ENCODE measurements around the gene SCAPER. TPM values are rescaled to one million over a fixed set of nuclear protein-coding genes. Genes with fewer than 3 reads are reported as not detected.

Gene SCAPER
- total and polyA plus RNA-seq, 2 of the 4 experiments (the other 2 are of a cell fraction) = 2.9 to 9.7 TPM

GRCh38 chr15:76913737-76914136 lies 8.6 kb upstream of the SCAPER start:
- no TSS peak for BruUV-seq (replicated peaks)
- no peak overlapping the region for H3K23ac ChIP-seq (ENCODE audit: low read depth, low read length)
- H3K4me1 ChIP-seq (ENCODE audit: control insufficient read depth, insufficient read depth, low read length) = no peaks in the 10 kb centered on the region
- no peak overlapping the region for H2AK5ac ChIP-seq (ENCODE audit: low read depth, low read length)
- no peak overlapping the region for H2AFZ ChIP-seq (replicated peaks; ENCODE audit: low read length, poor library complexity)
- no peak overlapping the region for H2BK120ac ChIP-seq (ENCODE audit: low read depth, low read length)
- no peak overlapping the region for H2BK15ac ChIP-seq (ENCODE audit: low read depth, low read length)
- no peak overlapping the region for H3K27ac ChIP-seq (ENCODE audit: insufficient read depth, low read length)
- ATAC-seq (ENCODE audit: low read depth) (no peak), DNase-seq (no peak)
- peaks cover 28% of the 10 kb centered on the region for H3K27me3 ChIP-seq (ENCODE audit: control insufficient read depth, insufficient read depth, low read length)
- H3K4me3 ChIP-seq (ENCODE audit: insufficient read depth, low read depth, low read length) = no peak overlapping the region
- H3K56ac ChIP-seq (ENCODE audit: extremely low read depth, insufficient read depth, low read length) = no peak overlapping the region
- no peak overlapping the region for H3K14ac ChIP-seq (replicated peaks; ENCODE audit: low read depth, low read length)
- no peaks in the 10 kb centered on the region for H3K9me3 ChIP-seq (ENCODE audit: control insufficient read depth, insufficient read depth, low read length)
- ChIA-PET CTCF (no interaction called here), POLR2A (ENCODE audit: unreplicated experiment) (no interaction called here)
- H4K91ac ChIP-seq (ENCODE audit: insufficient read depth, low read depth, low read length) = no peak overlapping the region
- H3K9me1 ChIP-seq (ENCODE audit: insufficient read depth, low read length) = no peaks in the 10 kb centered on the region
- H3K4ac ChIP-seq (ENCODE audit: low read depth, low read length) = no peak overlapping the region
- in situ Hi-C loops (cut with MboI; ENCODE audit: low sequenced_read_pairs) (no loop called here), dilution Hi-C loops (cut with HindIII; ENCODE audit: low sequenced_read_pairs, unreplicated experiment) (no loop called here), intact Hi-C loops (cut with micrococcal nuclease) (no loop called here)
- TF ChIP-seq POLR2A (IDR thresholded peaks at IDR 0.05; ENCODE audit: low read depth, low read length) (no peak), CTCF (conservative IDR thresholded peaks at IDR 0.05; ENCODE audit: low read depth, low read length) (no peak), MAFK (IDR thresholded peaks at IDR 0.05; ENCODE audit: low read depth, low read length) (no peak), RAD21 (IDR thresholded peaks at IDR 0.05; ENCODE audit: low read length) (no peak), ELK1 (IDR thresholded peaks at IDR 0.05; ENCODE audit: borderline replicate concordance, low read depth, low read length) (no peak), RCOR1 (IDR thresholded peaks at IDR 0.05; ENCODE audit: insufficient replicate concordance, low read length) (no peak), CHD1 (IDR thresholded peaks at IDR 0.05; ENCODE audit: low read depth, low read length) (no peak), MXI1 (IDR thresholded peaks at IDR 0.05; ENCODE audit: borderline replicate concordance, low read depth, low read length) (no peak), NFE2L2 (IDR thresholded peaks at IDR 0.05; ENCODE audit: low read depth, low read length) (no peak), BHLHE40 (IDR thresholded peaks at IDR 0.05; ENCODE audit: low read depth, low read length) (no peak), RFX5 (IDR thresholded peaks at IDR 0.05; ENCODE audit: low read depth, low read length) (no peak), FOS (IDR thresholded peaks at IDR 0.05; ENCODE audit: low read depth, low read length) (no peak), MAZ (IDR thresholded peaks at IDR 0.05; ENCODE audit: borderline replicate concordance, low read depth, low read length) (no peak), SMC3 (IDR thresholded peaks at IDR 0.05; ENCODE audit: low read depth, low read length) (no peak), USF2 (IDR thresholded peaks at IDR 0.05; ENCODE audit: low read depth, low read length) (no peak)
- H3K18ac ChIP-seq (ENCODE audit: low read depth, low read length) = no peak overlapping the region
- H2AK9ac ChIP-seq (replicated peaks; ENCODE audit: low read depth, low read length, poor library complexity) = no peak overlapping the region
- H2BK5ac ChIP-seq (ENCODE audit: low read depth, low read length, poor library complexity, severe bottlenecking) = no peak overlapping the region
- H3K36me3 ChIP-seq (ENCODE audit: control insufficient read depth, insufficient read depth, low read length) = no peaks in the 10 kb centered on the region
- no peak overlapping the region for H3K9ac ChIP-seq (ENCODE audit: low read depth, low read length)
- no peak overlapping the region for H2BK20ac ChIP-seq (ENCODE audit: low read depth, low read length)
- no peak overlapping the region for H4K5ac ChIP-seq (ENCODE audit: low read depth, low read length)
- WGBS, 2 experiments (ENCODE audit: extremely low coverage in 2 of 2, insufficient read length in 1 of 2) = 75% methylated on average over 1 of the region's 2 CpGs; no CpG with 5 or more reads in 1 of the 2 experiments
- H4K20me1 ChIP-seq (ENCODE audit: insufficient read depth, low read length) = no peaks in the 10 kb centered on the region
- H4K8ac ChIP-seq (ENCODE audit: low read depth in 2 of 2, low read length in 2 of 2) = no peak overlapping the region
- H3K79me1 ChIP-seq (ENCODE audit: low read depth in 1 of 2, low read length in 2 of 2) = no peaks in the 10 kb centered on the region
- H3K4me2 ChIP-seq (ENCODE audit: low read depth, low read length) = no peak overlapping the region
